ENCODE results near the gene ACTR5.
"Not testable (repeated sequence)": the region's sequence is repeated elsewhere in the genome, so short reads cannot be mapped to it uniquely, and the experiment has no call there.

Gene ACTR5

DNA sequence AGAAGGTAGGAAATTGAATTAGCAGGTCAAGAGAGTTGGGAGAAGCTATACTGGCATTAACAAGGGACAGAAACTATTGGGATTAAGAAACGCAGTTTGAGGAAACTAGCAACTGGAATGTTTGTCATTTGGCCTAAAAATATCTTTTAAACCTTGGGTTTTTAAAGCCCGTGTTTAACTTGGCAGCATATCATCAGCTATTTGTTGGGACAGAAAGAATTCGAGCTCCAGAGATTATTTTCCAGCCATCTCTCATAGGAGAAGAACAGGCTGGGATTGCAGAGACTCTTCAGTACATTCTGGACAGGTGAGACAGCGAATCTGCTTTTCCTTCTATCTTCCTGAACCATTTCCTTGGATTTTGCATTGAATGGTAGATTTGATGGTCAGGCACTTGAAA, 17.8 kb downstream of the ACTR5 start:
- no peak for DNase-seq (ENCODE audit: low spot score)

DNA sequence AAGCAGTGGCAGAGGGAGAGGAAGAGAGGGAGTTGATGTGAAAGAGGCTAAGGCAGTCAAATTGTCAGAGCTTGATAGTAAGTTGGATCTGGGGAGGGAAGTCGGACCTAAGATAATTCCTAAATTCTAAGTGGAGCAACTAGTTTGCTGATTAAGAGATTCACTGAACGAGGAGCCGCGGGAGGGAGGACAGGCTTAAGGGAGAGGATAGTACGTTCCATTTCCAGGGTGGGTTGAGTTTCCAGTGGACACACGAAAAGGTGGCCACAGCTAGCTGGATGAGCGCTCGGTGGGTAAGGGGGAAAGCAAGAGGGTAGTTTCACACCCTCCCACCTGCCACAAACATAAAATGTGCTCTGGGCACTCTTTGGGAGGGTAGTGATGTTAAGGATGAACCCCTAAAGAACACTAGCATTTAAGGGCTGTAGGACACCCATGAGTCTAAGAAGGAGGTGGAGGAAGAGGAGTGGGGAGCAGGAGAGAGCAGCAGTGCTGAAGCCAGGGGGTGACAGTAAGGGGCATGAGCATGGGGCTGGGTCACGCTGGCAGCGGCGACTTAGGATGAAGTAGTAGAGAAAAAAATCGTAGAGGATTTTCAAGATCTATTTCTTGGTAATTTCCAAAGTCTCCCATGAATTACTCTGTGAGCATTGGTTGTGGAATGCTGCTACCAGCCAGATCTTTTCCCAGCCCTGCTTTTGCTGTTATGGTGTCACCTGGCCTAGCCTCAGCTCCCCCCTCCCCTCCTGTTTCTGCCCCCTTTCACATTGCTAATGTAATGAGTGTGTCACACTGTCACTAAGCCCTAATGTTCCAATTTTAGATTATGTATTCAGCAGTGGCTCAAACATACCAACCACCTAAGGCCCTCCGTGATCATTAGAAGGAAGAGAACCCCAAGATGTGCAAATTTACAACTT, 21.4 kb downstream of the ACTR5 start:
- DNase-seq (ENCODE audit: low spot score), result no peak

DNA sequence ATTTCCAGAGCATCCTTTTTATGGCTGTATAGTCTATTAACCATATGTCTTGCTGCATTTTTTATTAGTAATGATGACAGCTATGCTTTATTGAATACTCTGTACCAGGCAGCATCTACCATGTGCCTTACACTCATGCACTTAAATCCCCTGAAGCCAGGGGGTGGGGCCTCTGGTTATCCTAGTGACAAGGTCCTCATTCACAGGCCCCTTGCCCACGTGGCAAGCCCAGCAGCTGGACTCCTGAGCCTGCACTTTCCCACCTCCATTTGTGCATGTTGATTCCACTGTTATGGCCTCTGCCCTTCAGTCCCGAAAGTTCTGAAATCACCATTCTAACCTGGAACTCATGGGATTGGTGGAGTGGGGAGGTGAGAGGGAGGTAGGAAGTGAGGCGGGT, 22.3 kb downstream of the ACTR5 start:
- no peak for DNase-seq (ENCODE audit: low spot score)

- no peak for DNase-seq (ENCODE audit: low spot score)
Measured at GRCh38 chr20:38770970-38771369, 22.7 kb downstream of the ACTR5 start.

DNA sequence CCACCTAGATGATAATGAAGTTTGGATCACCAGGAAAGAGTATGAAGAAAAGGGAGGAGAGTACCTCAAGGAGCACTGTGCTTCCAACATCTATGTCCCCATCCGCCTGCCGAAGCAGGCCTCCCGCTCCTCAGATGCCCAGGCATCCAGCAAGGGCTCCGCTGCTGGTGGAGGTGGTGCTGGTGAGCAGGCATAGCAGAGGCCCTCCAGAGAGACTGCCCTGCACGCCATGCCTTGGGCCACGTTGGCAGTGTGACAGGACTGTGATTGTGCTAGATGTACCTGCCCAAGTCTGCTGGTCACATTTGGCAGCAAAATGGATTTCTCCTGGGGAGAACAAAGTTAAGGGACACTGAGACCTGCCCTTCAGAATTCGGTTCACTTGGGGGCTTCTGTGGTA, 23.4 kb downstream of the ACTR5 start:
- no peak for DNase-seq (ENCODE audit: low spot score)

GRCh38 chr20:38774167-38774566, 25.9 kb downstream of the ACTR5 start:
- no peak for DNase-seq (ENCODE audit: low spot score)

- no peak for DNase-seq (ENCODE audit: low spot score)
Measured at GRCh38 chr20:38776363-38776762, 28.1 kb downstream of the ACTR5 start.

GRCh38 chr20:38779247-38780097, 31.2 kb downstream of the ACTR5 start:
- no peak for DNase-seq (ENCODE audit: low spot score)

GRCh38 chr20:38782275-38782674, 34.0 kb downstream of the ACTR5 start:
- no peak for DNase-seq (ENCODE audit: low spot score)

- no peak for DNase-seq (ENCODE audit: low spot score)
Measured at GRCh38 chr20:38787870-38788269, 39.6 kb downstream of the ACTR5 start.

GRCh38 chr20:38789503-38790199, 41.4 kb downstream of the ACTR5 start:
- DNase-seq (ENCODE audit: low spot score), result no peak

- DNase-seq (ENCODE audit: low spot score), result peak; percentile 74
Measured at GRCh38 chr20:38790200-38791053, 42.2 kb downstream of the ACTR5 start.

DNA sequence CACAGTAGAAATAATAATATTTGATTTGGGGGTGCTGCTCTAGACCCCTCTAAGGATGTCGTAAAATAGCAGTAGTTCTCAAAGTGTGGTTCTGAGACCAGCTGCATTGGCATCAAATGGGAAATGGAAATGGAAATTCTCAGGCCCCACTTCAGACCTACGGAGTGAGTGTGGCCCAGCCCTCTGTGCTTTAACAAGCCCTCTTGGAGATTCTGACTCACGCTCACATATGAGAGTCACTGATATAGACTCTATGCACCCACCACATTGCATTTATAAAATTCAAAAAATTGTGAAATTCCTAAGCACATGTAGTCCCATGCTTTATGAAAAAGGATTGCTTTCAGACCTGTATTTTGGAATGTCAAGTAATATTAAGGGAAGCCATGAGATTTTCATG, 43.0 kb downstream of the ACTR5 start:
- DNase-seq (ENCODE audit: low spot score), result no peak

GRCh38 chr20:38791940-38792339, 43.7 kb downstream of the ACTR5 start:
- DNase-seq (ENCODE audit: low spot score), result no peak

- DNase-seq (ENCODE audit: low spot score), result not testable (repeated sequence)
Measured at GRCh38 chr20:38794057-38794456, 45.8 kb downstream of the ACTR5 start.

- DNase-seq (ENCODE audit: low spot score), result no peak
Measured at GRCh38 chr20:38798266-38798665, 50.0 kb downstream of the ACTR5 start.

DNA sequence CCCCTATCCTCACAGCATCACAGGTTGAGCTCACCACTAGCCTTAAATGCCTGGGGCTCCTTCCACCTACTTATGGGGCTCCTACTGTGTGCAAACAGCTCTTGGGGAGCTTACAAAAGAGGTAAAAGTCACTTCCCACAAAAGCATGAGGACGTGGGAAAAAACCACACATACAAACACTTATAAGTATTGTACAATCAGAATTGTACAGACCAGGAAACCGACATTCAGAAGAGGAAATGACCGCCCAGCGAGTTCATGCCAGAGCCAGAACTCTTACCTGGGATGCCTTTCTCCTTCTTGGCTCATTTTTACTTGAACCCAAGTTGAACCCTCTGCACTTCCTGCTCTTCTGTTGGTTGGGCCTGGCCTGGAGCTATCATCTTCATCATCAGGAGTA, 50.9 kb downstream of the ACTR5 start:
- DNase-seq (ENCODE audit: low spot score), result no peak

GRCh38 chr20:38800882-38801281, 52.6 kb downstream of the ACTR5 start:
- no peak for DNase-seq (ENCODE audit: low spot score)

DNA sequence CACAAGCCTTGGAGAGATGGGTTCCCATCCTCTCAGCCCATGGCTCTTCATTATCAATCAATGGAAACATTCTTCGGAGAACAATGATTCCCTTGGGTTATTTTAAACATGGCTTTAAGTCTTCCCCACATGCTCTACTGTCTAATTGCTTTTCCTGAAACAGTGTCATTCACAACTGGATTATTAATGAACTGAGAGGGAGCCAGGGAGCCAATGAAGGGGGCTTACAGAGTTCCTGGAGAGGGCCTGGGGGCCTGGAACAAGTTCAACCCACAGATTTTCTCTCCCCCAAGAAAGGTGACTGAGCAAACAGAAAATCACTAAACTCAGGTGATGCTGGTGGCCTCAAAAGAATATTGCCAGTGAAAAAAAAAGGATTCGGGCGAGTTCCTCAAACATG, 56.0 kb downstream of the ACTR5 start:
- DNase-seq (ENCODE audit: low spot score), result no peak

DNA sequence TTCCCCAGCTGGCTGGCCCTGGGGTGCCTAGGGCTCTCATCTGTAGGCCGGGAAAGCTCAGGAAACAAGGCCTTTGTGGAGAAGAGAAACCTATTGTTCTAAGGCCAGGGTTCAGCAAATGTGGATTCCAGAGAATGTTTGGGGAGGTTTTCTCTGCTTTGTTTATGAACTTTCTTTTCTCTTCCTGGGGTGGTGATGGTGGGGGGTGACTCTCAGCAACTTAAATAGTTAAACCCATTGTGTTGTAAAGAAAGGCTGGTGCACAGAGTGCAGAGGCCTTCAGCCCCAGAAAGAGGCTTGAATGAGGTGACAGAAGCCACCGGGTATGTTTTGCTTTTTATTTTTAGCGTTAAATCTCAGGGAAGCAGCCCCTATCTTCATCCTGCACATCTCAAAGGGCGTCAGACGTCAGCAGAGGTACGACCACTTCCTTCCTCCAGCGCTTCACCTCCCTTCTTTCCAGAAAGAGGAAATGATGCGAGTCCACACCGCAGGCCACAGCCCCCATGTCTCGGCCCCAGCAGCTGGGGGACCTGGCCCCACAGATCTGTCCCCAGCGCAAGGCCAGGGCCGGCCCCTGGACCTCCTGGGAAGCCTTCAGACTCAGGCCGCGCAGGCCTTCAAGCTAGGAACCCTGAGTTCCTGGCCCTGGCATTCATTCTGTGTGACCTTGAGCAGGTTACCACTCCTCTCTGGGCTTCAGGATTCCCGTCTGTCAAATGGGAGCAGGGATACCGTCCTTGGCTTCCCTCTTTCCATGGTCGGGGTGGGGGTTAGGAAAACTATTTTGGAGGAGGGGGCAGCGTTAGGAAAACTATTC, 56.6 kb downstream of the ACTR5 start:
- no peak for DNase-seq (ENCODE audit: low spot score)

DNA sequence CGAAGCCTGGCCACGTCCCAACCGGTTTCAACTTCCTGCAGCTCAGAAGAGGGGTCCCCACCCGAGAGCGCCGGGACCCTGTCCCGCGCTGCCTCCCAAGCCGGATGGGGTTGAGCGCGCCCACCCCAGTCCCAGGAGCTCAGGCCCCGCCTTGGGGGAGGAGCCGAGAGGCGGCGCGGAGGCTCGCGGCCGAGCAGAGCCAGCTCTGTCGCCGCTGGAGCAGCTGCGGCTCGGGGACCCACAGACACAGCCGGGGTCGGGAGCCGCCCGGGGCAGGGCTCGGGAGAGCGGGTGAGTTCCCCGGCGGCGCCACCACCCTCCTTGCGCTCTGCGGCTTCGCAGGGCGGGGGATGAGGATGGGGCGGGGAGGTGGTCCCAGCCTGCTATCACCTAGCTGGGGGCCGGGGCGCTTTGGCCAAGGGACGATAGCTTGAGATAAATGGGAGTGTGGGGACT, 57.3 kb downstream of the ACTR5 start, which contains the start of gene PPP1R16B:
PPP1R16B (plus strand) TSS at position 196 of the 456 bp plus-strand sequence. CDS start 30,229 bp downstream, outside the sequence.
- DNase-seq (ENCODE audit: low spot score), result peak; percentile 63

Measured in D341Med (cell line).